Heart left ventricle (tissue), 16 donors: Measurements from ENCODE around the gene MAP4K1. TPM values are rescaled to one million over a fixed set of nuclear protein-coding genes. Genes with fewer than 3 reads are reported as not detected.

Source experiments
- ATAC-seq, 4 donors: fragments of 200-7000 bp; cut with Tn5 transposase; one replicate each; pipeline ENCODE4 v1.9.1; 2020 to 2022; ENCODE audit warnings: moderate library complexity in 4 of 4, mild to moderate bottlenecking in 3 of 4, moderate number of reproducible peaks in 1 of 4
- DNase-seq, 5 donors: peaks; one replicate each; pipeline ENCODE4 v3.0.0-alpha.2; 2020
- H3K27ac ChIP-seq, 12 donors: fragments of 200-600 bp; sonication (generic) in 4 of 12; one replicate each; pipeline versions ENCODE4 v1.5.0 to v1.8.0; 2016 to 2022; ENCODE audit warnings: mild to moderate bottlenecking in 2 of 12
- H3K27me3 ChIP-seq, 9 donors: fragments of 200-600 bp; sonication (generic) in 2 of 9; one replicate each; pipeline versions ENCODE4 v1.5.1 to v1.8.0; 2016 to 2022; ENCODE audit warnings: mild to moderate bottlenecking in 3 of 9
- H3K36me3 ChIP-seq, 9 donors: fragments of 200-600 bp; sonication (generic) in 2 of 9; one replicate each; pipeline versions ENCODE4 v1.5.0 to v1.8.0; 2018 to 2022; ENCODE audit warnings: mild to moderate bottlenecking in 2 of 9
- H3K4me1 ChIP-seq, 12 donors: fragments of 200-600 bp; sonication (generic) in 4 of 12; one replicate each; pipeline versions ENCODE4 v1.5.0 to v1.8.0; 2016 to 2022; ENCODE audit warnings: mild to moderate bottlenecking in 3 of 12
- H3K4me3 ChIP-seq, 12 donors: fragments of 200-600 bp; sonication (generic) in 4 of 12; one replicate each; pipeline versions ENCODE4 v1.5.0 to v1.8.0; 2017 to 2022; ENCODE audit warnings: mild to moderate bottlenecking in 9 of 12, moderate library complexity in 4 of 12
- H3K9me3 ChIP-seq, 12 donors: fragments of 200-600 bp; sonication (generic) in 4 of 12; one replicate each; pipeline versions ENCODE4 v1.5.0 to v1.8.0; 2016 to 2022; ENCODE audit warnings: mild to moderate bottlenecking in 1 of 12
- CTCF ChIP-seq, 12 donors: fragments of 200-600 bp; sonication (generic) in 4 of 12; IDR thresholded peaks; one replicate each; pipeline versions ENCODE4 v1.5.0 to v1.8.0; 2018 to 2022; ENCODE audit warnings: antibody characterized with exemption in 12 of 12, mild to moderate bottlenecking in 5 of 12
- POLR2A ChIP-seq, 2 donors: fragments of 450-650 bp; IDR thresholded peaks; one replicate each; pipeline ENCODE4 v1.6.1; 2017; ENCODE audit warnings: antibody characterized with exemption in 2 of 2, mild to moderate bottlenecking in 2 of 2, moderate library complexity in 2 of 2
- WGBS, 4 donors: extraction: QIAGEN DNeasy Blood & Tissue Kit in 2 of 4; methylation state at CpG; one replicate each; pipeline versions ENCODE4 v1.1.5 to v1.1.7; 2013 to 2018; 5-methylcytosine and 5-hydroxymethylcytosine counted together
- intact Hi-C, 10 donors: fragments of 100-400 bp; cut with DNase I; formaldehyde crosslinking; loops; one replicate each; pipeline versions ENCODE4 v1.11.1 to v1.14.2; 2022
- polyA plus RNA-seq, 2 donors: library from polyadenylated mRNA; stranded (reverse); fragments of 200-250 nt; gene quantifications; one replicate each; pipeline ENCODE4 v1.2.3, GENCODE V29; 2013
- total RNA-seq, 9 donors: library from RNA; depleted of rRNA in 2 of 9; stranded (reverse); fragments of >200 nt in 2 of 9; fragmentation: NEBNext Ultra II Directional in 3 of 9; extraction: Animal tissue kit (Norgen Biotek cat#: 25700) in 3 of 9; gene quantifications; one replicate each; pipeline versions ENCODE4 v1.1.0 to v1.2.4, GENCODE V29; 2016 to 2023
- donor health status: ischemic (EF 13 %, LVEDD 7.1; RV severe dilation, severe dysfunction).
- donor health status: healthy with polysubstance abuse.
- donor health status: DM: no; HTN: yes; CAD: no.
- donor health status: DM: no; HTN: no; CAD: no.
- donor health status: ischemic (EF 25% LVEDD 6.9; RV normal size, moderate dysfunction).
- donor health status: ischemic (EF 25% LVEDD 5.7; RV mildly dilated, moderate dysfunction).
- donor health status: healthy.
- donor health status: DM: yes; HTN: yes; CAD: no.
- donor health status: ischemic (EF 35%, LVEDD 5.7; RV mildly dilated, moderate dysfunction).
- donor health status: nonischemic (EF 11% LVEDD 7.7; RV severe dilation, severe dysfunction).
- donor health status: DM: yes; HTN: yes; CAD: no.
- donor health status: PGD.
- donor health status: ischemic (EF 29% LVEDD 5.4; RV normal size, mild dysfunction).
- donor health status: nonischemic (EF 23%, LVEDD 6.1; RV moderate dilation, normal function).

MAP4K1 gene
- total and polyA plus RNA-seq, 11 donors = 0.69 to 9.9 (median 2.7) TPM

- H3K27me3 ChIP-seq = no peaks in the 10 kb centered on the region
- H3K4me3 ChIP-seq = no peak overlapping the region
- DNase-seq (no peak), ATAC-seq (peak in 1 of 4 donors; percentile 16)
- peaks cover 0 to 29% (median 10%) of the 10 kb centered on the region in 9 donors for H3K36me3 ChIP-seq
- WGBS, 4 donors = 56 to 71% (median 60%) methylated on average over 7 of the region's 7 CpGs
- intact Hi-C loops = loop anchor here in 5 of 10 donors (5.0 to 10.0 kb wide), 3 partner anchors 36 to 178 kb away; partner anchors contain the start of gene ECH1 (in 1 of the 5)
- no peak for TF ChIP-seq CTCF (IDR thresholded peaks at IDR 0.05)
- no peak for TF ChIP-seq POLR2A (IDR thresholded peaks at IDR 0.05)
- H3K4me1 ChIP-seq = peaks cover 52 to 100% (median 100%) of the 10 kb centered on the region in 12 donors
- peak overlapping the region; percentile 25 to 99 (median 96) for H3K27ac ChIP-seq
- no peaks in the 10 kb centered on the region for H3K9me3 ChIP-seq
These were observed 38.6 kb upstream of the MAP4K1 start for GRCh38 chr19:38656171-38656981.

GRCh38 chr19:38655148-38655824 lies 37.5 kb upstream of the MAP4K1 start:
- intact Hi-C loops = loop anchor here in 5 of 10 donors (5.0 to 10.0 kb wide), 3 partner anchors 37 to 180 kb away; partner anchors contain the start of gene ECH1 (in 1 of the 5)
- TF ChIP-seq CTCF (IDR thresholded peaks at IDR 0.05) = no peak
- DNase-seq = no peak
- no peaks in the 10 kb centered on the region for H3K9me3 ChIP-seq
- H3K36me3 ChIP-seq = peaks cover 0 to 20% (median 9%) of the 10 kb centered on the region in 9 donors
- ATAC-seq = no peak
- WGBS, 4 donors = 39 to 46% (median 43%) methylated on average over 5 of the region's 5 CpGs
- H3K27ac ChIP-seq = peak overlapping the region in 11 of 12 donors; percentile 73 to 99 (median 96)
- H3K4me3 ChIP-seq = peak overlapping the region in 3 of 12 donors; percentile 4 to 14 (median 14)
- H3K4me1 ChIP-seq = peaks cover 48 to 100% (median 100%) of the 10 kb centered on the region in 12 donors
- H3K27me3 ChIP-seq = no peaks in the 10 kb centered on the region

- Histone ChIP-seq H3K27me3 (no peaks in the 10 kb centered on the region), H3K9me3 (no peaks in the 10 kb centered on the region), H3K27ac (peak overlapping the region; percentile 73 to 99 (median 96)), H3K4me1 (peaks cover 45 to 100% (median 99%) of the 10 kb centered on the region in 12 donors), H3K36me3 (peaks cover 0 to 20% (median 9%) of the 10 kb centered on the region in 9 donors), H3K4me3 (peak overlapping the region in 3 of 12 donors; percentile 4 to 14 (median 14))
- intact Hi-C loops = loop anchor here in 8 of 10 donors (5.0 to 10.0 kb wide), 5 partner anchors 38 to 180 kb away; partner anchors contain the start of gene ECH1 (in 1 of the 8)
- TF ChIP-seq POLR2A (IDR thresholded peaks at IDR 0.05) (no peak), CTCF (IDR thresholded peaks at IDR 0.05) (no peak)
- WGBS, 4 donors = 8 to 16% (median 10%) methylated on average over 6 of the region's 6 CpGs
- ATAC-seq (no peak), DNase-seq (no peak)
These were observed 36.9 kb upstream of the MAP4K1 start for GRCh38 chr19:38654628-38655055.
